NCI-H446 treated with DMSO at 0.1 percent for 48 hours (cell line): ENCODE measurements around the gene VWCE.

Source experiments
- DNase-seq: peaks from one replicate; lab custom pipeline; 2025; lab: John Stamatoyannopoulos, UW

The VWCE gene

DNA sequence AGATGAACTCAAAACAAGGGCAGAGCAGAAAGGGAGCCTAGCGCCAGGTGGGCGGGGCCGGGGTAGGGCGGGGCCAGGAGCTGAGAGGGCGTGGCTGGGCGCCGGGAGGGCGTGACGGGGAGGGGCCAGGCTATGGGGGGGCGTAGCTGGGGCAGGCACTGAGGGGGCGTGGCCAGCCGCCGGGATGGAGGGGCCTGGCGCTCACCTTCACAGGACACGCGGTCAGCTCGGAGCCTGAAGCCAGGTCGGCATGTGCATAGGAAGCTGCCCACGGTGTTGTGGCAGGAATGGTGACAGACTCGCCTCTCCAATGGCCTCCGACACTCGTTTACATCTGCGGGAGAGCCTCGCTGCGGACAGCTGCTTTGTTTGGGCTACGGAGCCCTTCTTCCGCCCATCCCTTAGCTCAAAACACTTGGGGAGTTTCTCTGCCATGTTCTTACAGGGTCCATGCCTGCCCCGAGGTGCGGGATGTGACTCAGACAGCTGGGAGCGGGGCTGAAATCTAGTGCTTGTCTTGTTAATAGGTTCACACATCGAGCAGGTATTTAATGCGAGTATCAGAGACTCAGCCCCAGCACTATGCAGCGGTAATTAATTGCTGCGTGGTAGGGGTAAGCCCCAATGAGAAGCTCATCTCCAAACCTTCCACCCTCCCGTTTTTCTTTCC, 13.4 kb downstream of the VWCE start:
- no peak for DNase-seq

DNA sequence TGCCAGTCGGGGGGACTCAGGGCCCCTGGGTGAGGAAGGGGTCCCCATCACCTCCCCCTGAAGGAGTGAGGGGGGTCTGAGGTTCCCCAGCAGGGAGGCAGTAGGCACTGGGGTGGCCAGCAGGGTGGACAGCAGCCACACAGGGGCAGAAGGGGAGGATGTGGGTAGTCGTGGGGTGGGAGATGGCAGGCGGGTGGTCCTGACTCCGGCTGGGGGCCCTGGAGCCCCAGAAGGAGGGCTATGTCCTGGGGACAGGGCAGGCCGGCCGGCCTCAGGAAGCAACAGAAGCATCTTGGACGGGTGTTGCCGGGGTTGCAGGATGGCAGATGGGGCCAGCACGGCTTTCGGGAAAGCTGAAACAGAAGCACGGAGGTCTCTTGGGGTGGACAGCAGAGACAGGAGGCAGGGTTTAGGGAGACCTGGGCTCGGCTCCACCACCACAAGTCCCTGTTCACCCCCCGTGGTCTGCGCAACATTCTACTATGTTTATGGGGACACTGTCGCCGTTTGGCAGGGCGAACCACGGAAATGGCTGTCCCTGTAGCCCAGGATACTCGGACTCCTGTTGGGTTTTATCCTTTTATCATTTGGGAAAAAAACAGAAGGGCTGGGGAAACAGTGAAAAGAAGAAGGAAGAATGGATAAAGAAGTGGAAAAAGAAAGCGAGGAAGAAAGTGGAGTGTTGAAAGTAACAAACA, 14.1 kb downstream of the VWCE start:
- no peak for DNase-seq

DNA sequence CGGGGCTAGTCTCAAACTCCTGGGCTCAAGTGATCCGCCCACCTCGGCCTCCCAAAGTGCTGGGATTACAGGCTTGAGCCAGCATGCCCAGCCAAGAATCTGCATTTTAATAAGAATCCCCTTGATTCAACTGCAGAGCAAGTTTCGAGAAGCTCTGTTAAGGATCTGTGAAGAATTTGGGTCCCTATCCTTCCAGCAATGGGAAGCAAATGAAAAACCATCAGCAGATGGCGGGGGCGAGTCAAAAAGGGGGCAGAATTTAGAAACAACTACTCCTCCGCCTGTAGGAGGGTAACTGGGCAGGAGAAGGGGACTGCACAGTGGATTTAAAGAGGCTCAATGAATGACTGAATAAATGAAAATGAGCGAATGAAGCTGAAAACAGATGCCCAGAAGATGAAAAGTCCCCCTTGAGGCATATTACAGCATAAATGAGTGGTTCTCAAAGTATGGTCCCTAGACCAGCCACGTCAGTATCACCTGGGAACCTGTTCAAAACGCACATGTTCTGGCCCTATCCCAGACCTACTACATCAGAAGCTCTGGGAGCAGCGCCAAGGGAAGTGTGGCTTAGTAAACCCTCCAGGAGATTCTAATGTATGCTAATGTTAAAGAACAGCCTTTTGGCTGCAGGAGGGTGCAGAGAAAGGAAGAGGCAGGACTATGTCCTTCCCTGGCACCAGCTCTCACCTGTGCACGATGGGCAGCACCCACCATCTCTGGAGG, 15.0 kb downstream of the VWCE start:
- no peak for DNase-seq

- no peak for DNase-seq
These were observed 17.1 kb downstream of the VWCE start for GRCh38 chr11:61278001-61278470.

DNA sequence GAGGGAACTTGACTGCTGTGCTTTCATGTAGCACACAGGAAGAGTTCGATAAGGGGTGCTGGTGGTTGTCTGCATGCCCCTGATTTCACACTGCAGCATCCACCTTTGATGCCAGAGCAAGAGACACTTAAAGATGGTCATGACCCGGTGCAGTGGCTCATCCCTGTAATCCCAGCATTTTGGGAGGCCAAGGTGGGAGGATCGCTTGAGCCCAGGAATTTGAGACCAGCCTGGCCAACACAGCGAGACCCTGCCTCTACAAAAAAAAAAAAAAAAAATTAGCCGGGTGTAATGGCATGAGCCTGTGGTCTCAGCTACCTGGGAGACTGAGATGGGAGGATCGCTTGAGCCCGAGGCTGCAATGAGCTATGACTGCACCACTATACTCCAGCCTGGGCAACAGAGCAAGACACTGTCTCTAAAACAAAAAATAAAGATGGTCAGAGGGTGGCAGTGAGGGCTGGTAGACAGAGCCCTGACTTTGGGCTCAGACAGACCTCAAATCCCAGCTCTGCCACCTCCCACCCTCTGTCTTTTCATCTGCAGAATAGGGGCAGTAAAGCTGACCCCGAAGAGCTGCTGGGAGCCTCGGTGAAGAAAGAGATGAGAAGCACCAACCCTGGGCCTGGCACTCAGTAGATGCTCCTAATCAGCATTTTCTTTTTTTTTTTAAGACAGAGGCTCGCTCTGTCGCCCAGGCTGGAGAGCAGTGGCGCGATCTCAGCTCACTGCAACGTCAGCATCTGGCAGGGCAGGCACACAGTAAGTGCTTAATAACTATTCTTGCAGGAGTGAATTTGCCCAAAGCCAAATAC, 17.7 kb downstream of the VWCE start:
- no peak for DNase-seq

DNA sequence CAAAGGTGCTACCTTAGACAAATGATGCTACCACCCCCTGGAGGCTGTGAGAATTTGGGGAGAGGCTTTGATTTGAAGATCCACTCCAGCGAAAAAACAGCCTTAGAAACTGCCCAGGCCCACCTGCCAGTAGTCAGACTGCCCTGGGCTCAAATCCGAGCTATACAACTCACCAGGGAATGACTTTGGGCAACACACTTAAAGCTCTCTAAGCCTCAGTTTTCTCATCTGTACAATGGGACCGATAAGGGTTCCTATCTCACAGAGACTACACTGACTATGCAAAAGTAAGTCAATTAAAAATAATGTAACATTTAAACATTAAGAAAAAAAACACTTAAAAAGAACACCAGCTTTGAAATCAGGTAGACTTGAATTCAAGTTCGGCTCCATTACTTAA, 19.9 kb downstream of the VWCE start:
- no peak for DNase-seq

DNA sequence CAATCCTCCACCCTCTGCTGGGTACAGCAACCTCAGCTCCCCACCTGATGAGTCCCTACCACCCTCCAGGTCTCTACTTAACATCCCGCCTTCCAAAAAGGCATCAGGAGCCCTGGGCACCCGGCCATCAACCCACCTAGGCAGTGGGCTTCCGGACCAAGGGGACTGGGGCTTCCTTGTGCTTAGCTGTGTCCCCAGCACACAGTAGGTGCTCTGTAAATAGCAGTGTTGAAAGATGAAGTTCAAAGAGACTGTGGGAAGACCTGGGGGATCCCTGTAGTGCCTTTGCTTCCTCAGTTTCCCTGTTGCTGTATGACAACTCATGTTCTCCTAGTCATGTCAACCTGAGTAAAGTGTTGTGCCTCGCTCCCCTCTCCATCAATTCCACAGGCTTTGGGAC, 21.0 kb downstream of the VWCE start:
- DNase-seq, result no peak

GRCh38 chr11:61273178-61274078, 21.7 kb downstream of the VWCE start:
- DNase-seq, result no peak

- no peak for DNase-seq
These were observed 22.4 kb downstream of the VWCE start for GRCh38 chr11:61272731-61273130.

- no peak for DNase-seq
These were observed 24.6 kb downstream of the VWCE start for GRCh38 chr11:61270354-61271076.

DNA sequence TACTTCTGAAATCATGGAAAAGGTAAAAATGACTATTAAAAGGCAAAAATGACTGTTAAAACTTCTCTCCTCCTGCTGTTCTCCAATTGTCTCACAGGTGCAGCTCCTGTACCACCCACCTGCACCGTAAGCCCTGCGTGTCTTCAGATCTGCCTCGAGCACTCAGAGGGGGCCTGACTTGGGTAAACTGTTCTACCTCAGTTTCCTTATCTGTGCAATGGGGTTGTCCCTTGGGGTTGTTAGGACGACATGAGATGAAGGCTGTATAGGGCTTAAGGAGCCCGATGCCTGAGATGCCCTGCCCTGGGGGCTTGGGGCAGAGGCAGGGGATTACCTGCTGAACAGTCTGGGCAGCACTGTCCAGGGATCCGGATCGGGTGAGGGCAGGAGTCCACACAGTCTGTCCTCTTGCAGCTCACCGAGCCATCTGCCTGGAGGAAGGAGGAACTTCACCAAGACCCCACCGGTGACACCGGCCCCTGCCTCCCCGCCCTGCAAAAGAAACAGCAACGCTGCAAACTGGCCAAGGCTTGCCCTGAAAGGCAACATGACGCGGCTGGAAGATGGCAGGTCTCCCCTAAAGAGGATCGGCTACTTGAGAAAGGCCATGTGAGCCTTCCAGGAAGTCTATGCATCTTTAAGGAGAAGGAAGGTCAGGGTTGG, 26.4 kb downstream of the VWCE start:
- no peak for DNase-seq

DNA sequence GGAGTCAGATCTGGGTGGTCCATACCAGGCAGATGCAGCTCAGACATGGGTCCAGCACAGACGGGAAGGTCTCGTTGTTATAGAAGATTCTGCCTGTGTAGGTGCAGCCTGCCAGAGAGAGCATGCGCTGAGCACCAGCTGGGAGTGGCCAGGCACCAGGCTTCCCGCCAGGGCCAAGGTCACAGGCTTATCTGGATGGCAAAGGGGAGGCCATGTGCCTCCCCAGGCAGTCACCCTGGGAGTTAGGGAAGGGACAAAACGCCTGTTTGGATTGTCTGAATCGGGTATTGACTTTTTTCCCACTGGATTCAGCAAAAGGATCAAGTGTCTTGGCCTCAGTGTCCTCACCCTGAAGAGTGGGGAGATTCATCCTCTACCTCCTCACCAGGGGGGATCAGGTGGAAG, 27.7 kb downstream of the VWCE start:
- DNase-seq, result no peak

DNA sequence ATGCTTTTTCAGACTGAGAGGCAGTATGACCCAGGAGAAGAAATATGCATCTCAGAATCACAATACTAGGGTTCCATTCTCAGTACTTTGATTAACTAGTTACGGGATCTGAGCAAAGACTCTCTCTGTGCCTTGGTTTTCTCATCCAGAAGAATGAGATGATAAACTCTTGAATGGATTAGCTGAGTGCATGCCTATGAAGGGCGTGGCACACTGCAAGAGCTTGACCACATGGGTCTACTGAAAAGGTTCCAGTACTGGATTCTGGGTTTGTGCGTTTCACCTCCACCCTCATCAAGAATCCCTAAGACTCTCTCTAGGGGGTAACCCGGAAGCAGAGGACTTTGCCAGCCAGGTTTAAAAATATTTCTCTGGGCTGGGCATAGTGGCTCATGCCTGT, 28.5 kb downstream of the VWCE start:
- DNase-seq, result no peak

DNA sequence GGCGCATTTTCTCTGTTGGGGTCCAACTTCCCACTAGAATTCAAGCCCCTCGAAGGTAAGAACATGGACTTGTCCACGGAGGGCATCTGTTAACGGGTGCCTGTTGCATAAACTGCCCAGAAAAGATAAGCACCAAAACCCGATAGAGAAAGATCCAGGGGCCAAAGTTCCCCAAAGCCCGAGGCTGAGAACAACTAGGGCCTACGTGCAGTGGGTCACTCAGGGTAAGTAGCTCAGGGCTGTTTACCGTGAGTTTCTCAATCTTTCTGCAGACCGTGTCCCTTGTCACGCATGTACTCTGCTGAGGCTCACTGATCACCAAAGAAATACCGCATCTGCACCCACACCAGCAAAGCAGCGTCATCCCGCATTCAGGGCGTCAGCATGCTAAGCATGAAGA, 29.8 kb downstream of the VWCE start:
- no peak for DNase-seq

GRCh38 chr11:61264795-61265194, 30.3 kb downstream of the VWCE start:
- no peak for DNase-seq

GRCh38 chr11:61264371-61264770, 30.7 kb downstream of the VWCE start:
- DNase-seq, result no peak

DNA sequence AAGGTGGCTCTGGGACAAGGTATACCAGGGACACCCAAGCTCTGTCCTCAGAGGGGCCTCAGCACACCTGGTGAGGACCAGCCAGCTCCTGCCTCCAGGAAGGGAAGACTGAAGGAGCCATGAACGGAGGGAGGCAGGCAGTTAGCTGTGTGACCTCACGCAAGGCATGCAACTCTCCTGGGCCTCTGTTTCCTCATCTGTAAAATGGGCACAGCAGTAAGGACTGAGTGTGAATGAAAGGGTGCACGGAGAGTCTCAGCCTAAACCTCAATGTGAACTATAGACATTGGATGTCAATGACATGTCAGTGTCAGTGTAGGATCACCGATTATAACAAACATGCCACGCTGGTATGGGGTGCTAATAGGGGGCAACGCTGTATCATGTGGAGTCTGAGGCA, 35.8 kb downstream of the VWCE start:
- DNase-seq, result no peak

GRCh38 chr11:61258546-61258945, 36.6 kb downstream of the VWCE start:
- no peak for DNase-seq

DNA sequence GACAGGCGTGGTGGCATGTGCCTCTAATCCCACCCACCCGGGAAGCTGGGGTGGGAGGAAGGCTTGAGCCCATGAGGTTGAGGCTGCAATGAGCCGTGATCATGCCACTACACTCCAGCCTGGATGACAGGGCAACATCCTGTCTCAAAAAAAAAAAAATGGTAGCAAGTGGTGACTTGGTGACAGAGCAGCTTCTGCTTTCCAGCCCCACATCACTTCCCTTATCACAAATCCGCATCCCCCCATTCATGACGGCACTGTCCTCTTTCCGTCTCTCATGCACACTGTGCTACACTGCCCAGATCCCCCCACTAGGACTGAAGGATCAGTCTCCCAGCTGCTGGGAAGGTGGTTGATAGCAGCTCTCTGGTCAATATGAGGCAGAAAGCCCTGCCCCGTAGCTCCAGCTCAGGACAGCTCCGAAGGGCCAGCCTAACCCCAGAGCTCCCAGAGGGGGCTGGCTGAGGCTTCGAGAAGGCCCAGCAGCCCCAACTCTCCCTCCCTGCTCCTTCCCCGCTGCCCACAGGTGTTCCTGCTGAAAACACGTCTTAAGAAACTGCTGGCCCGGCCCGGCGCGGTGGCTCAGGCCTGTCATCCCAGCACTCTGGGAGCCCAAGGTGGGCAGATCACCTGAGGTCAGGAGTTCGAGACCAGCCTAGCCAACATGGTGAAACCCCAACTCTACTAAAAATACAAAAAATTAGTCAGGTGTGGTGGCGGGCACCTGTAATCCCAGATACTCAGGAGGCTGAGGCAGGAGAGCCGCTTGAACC, 38.2 kb downstream of the VWCE start:
- no peak for DNase-seq
